CD14-positive monocyte (primary cell): ENCODE data around the gene TUBG1. TPM values are rescaled to one million over a fixed set of nuclear protein-coding genes. Genes with fewer than 3 reads are reported as not detected.
A peak's percentile ranks its signal among the peaks of the same experiment; 100 is the strongest.

Experiments used
- DNase-seq, 3 donors: peaks; one replicate each; pipeline ENCODE4 v3.0.0-alpha.2; 2011 to 2022
- H2AFZ ChIP-seq: 2 replicates; pipeline ENCODE4 v1.6.0; 2012; ENCODE audit warnings: mild to moderate bottlenecking, low read depth, low read length, inconsistent platforms; ENCODE audit not compliant: insufficient read depth, poor library complexity, severe bottlenecking
- H3K27ac ChIP-seq, 2 donors: 1 replicate in 1 of 2; 2 replicates in 1 of 2; pipeline ENCODE4 v1.5.1; 2012 to 2013; ENCODE audit warnings: low read length in 2 of 2, control low read depth in 1 of 2, inconsistent platforms in 1 of 2, low read depth in 1 of 2, mild to moderate bottlenecking in 1 of 2
- H3K27me3 ChIP-seq, 2 donors: one replicate each; pipeline versions ENCODE4 v1.6.0 to v1.6.1; 2011 to 2013; ENCODE audit warnings: low read length in 2 of 2; ENCODE audit not compliant: control insufficient read depth in 2 of 2, insufficient read depth in 2 of 2
- H3K36me3 ChIP-seq, 2 donors: replicated peaks in 1 of 2; 1 replicate in 1 of 2; 2 replicates in 1 of 2; pipeline versions ENCODE4 v1.5.1 to v1.6.1; 2012 to 2013; ENCODE audit warnings: low read length in 2 of 2, control low read depth in 1 of 2, inconsistent platforms in 1 of 2, mild to moderate bottlenecking in 1 of 2; ENCODE audit not compliant: insufficient read depth in 2 of 2, control insufficient read depth in 1 of 2
- H3K4me1 ChIP-seq, 2 donors: 1 replicate in 1 of 2; 2 replicates in 1 of 2; pipeline versions ENCODE4 v1.5.1 to v1.6.1; 2012 to 2013; ENCODE audit warnings: low read length in 2 of 2, control low read depth in 1 of 2, inconsistent platforms in 1 of 2, mild to moderate bottlenecking in 1 of 2, moderate library complexity in 1 of 2; ENCODE audit not compliant: insufficient read depth in 2 of 2, control insufficient read depth in 1 of 2
- H3K4me2 ChIP-seq: replicated peaks from 2 replicates; pipeline ENCODE3; 2012; ENCODE audit warnings: low read length, moderate library complexity, mild to moderate bottlenecking; ENCODE audit not compliant: poor library complexity, severe bottlenecking; ENCODE audit errors: extremely low read depth
- H3K4me3 ChIP-seq, 3 experiments: fragments of 200-600 bp in 1 of 3; sonication (generic) in 1 of 3; replicated peaks in 1 of 3; 1 replicate in 2 of 3; 2 replicates in 1 of 3; pipeline ENCODE4 v1.5.1; 2011 to 2013; ENCODE audit warnings: low read length in 3 of 3, mild to moderate bottlenecking in 3 of 3, control low read depth in 2 of 3, low read depth in 2 of 3, inconsistent platforms in 1 of 3, moderate library complexity in 1 of 3
- H3K79me2 ChIP-seq: 2 replicates; pipeline ENCODE4 v1.6.0; 2012; ENCODE audit warnings: mild to moderate bottlenecking, control low read depth, inconsistent platforms, low read length, moderate library complexity; ENCODE audit not compliant: insufficient read depth
- H3K9ac ChIP-seq: 2 replicates; pipeline ENCODE4 v1.6.0; 2017; ENCODE audit warnings: low read length, mild to moderate bottlenecking; ENCODE audit not compliant: insufficient read depth, poor library complexity, severe bottlenecking
- H3K9me3 ChIP-seq, 2 donors: replicated peaks in 1 of 2; 1 replicate in 1 of 2; 2 replicates in 1 of 2; pipeline versions ENCODE4 v1.5.1 to v1.6.1; 2012 to 2013; ENCODE audit warnings: low read length in 2 of 2, control low read depth in 1 of 2; ENCODE audit not compliant: control insufficient read depth in 1 of 2, insufficient read depth in 1 of 2
- H4K20me1 ChIP-seq: 2 replicates; pipeline ENCODE4 v1.6.0; 2012; ENCODE audit warnings: mild to moderate bottlenecking, low read length, control low read depth, moderate library complexity; ENCODE audit not compliant: insufficient read depth
- H3K27ac Mint-ChIP-seq, 7 donors: one replicate each; pipeline ENCODE4 v1.8.0; 2020; ENCODE audit warnings: mild to moderate bottlenecking in 7 of 7, mixed read lengths in 7 of 7, moderate library complexity in 6 of 7, inconsistent platforms in 2 of 7
- H3K27me3 Mint-ChIP-seq, 3 donors: one replicate each; pipeline ENCODE4 v1.8.0; 2021 to 2022; ENCODE audit warnings: low read depth in 3 of 3, mild to moderate bottlenecking in 3 of 3, mixed read lengths in 3 of 3, moderate library complexity in 3 of 3, inconsistent platforms in 1 of 3
- H3K36me3 Mint-ChIP-seq, 2 donors: one replicate each; pipeline ENCODE4 v1.8.0; 2020; ENCODE audit warnings: mixed read lengths in 2 of 2, inconsistent platforms in 1 of 2, mild to moderate bottlenecking in 1 of 2
- H3K4me1 Mint-ChIP-seq: one replicate; pipeline ENCODE4 v1.8.0; 2020; ENCODE audit warnings: mild to moderate bottlenecking, mixed read lengths
- H3K4me3 Mint-ChIP-seq, 2 donors: one replicate each; pipeline ENCODE4 v1.8.0; 2020; ENCODE audit warnings: mild to moderate bottlenecking in 2 of 2, mixed read lengths in 2 of 2, moderate library complexity in 1 of 2
- H3K9me3 Mint-ChIP-seq, 7 donors: one replicate each; pipeline ENCODE4 v1.8.0; 2020 to 2022; ENCODE audit warnings: mixed read lengths in 7 of 7, mild to moderate bottlenecking in 6 of 7, moderate library complexity in 6 of 7, inconsistent platforms in 2 of 7
- WGBS: methylation state at CpG from one replicate; pipeline ENCODE4 v1.1.5; 2013; ENCODE audit warnings: missing lambda C conversion rate; ENCODE audit not compliant: insufficient coverage; 5-methylcytosine and 5-hydroxymethylcytosine counted together
- intact Hi-C, 2 donors: fragments of 100-400 bp; cut with micrococcal nuclease; formaldehyde crosslinking; loops; one replicate each; pipeline versions ENCODE4 v1.15.0 to v1.15.1; 2023
- polyA plus RNA-seq, 3 donors: library from polyadenylated mRNA; depleted of rRNA in 1 of 3; unstranded in 2 of 3; stranded (reverse) in 1 of 3; fragments of 300-500 nt in 2 of 3; fragments of >200 nt in 1 of 3; fragmentation: Illumina TruSeq in 2 of 3; gene quantifications; 1 replicate in 2 of 3; 2 replicates in 1 of 3; pipeline ENCODE4 v1.2.3, GENCODE V29; 2012 to 2021
- TF ChIP-seq, protein P1 (sequence below): fragments of 200-600 bp; IDR thresholded peaks from one replicate; pipeline ENCODE4 v1.8.0; 2022; ENCODE audit warnings: antibody characterized with exemption, mild to moderate bottlenecking

Gene TUBG1
- polyA plus RNA-seq, 3 donors: 7.5 to 17.4 (median 10.2) TPM

DNA sequence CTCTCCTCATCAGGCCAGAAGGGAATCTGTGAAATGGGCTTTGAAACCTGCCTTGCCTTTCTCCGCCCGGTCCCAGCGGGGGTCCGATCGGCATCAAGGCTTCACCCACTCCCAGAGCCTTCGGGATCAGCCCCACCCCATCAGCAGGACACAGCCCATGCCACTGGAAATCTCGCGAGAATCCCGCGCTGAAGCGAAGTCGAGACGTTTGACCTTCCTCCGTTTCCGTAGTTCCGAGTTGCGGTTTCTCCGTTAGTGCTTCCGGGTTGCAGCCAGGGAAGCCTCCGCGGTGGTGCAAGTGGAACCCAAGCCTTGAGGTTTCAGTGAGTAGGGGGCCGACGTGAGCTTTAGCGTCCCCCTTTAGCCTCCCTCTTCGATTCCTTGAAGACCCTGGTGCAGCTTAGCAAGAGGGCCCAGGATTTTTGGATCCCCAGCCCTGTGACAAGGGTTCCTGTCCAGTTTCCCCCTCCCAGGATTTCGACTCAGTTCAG is 47.5 kb upstream of the TUBG1 start, which contains the start of gene COASY:
COASY (plus strand) TSS at position 252 of the 491 bp plus-strand sequence. CDS start 475 bp downstream, outside the sequence.
- intact Hi-C loops: loop anchor here in 1 of 2 donors (1.0 to 2.0 kb wide), 2 partner anchors 15 to 174 kb away; partner anchors contain the start of genes PSMC3IP and STAT3
- no peaks in the 10 kb centered on the region for H3K27me3 ChIP-seq
- WGBS: 0% methylated on average over 26 of the region's 26 CpGs
- H3K27ac ChIP-seq: peak within 1 kb of the TSS; percentile 88 to 92
- peak; percentile 92 to 96 (median 94) for DNase-seq
- peak within 1 kb of the TSS; percentile 87 for H3K9ac ChIP-seq
- H2AFZ ChIP-seq: peak within 1 kb of the TSS; percentile 87
- Mint-ChIP-seq H3K27me3 (peaks cover 0 to 10% (median 0%) of the 10 kb centered on the region in 3 donors), H3K9me3 (peaks cover 0 to 3% (median 0%) of the 10 kb centered on the region in 7 donors), H3K36me3 (peaks cover 21 to 26% of the 10 kb centered on the region in 2 donors), H3K27ac (peak within 1 kb of the TSS; percentile 91 to 97 (median 93)), H3K4me3 (peak within 1 kb of the TSS; percentile 90 to 93), H3K4me1 (peaks cover 26% of the 10 kb centered on the region)
- H3K36me3 ChIP-seq: peaks cover 19 to 27% of the 10 kb centered on the region in 2 donors
- no peaks in the 10 kb centered on the region for H3K9me3 ChIP-seq
- H3K4me2 ChIP-seq: peak within 1 kb of the TSS; percentile 100
- H3K4me1 ChIP-seq: peaks cover 29 to 39% of the 10 kb centered on the region in 2 donors
- peaks cover 22% of the 10 kb centered on the region for H4K20me1 ChIP-seq
- peak within 1 kb of the TSS; percentile 56 to 92 (median 91) for H3K4me3 ChIP-seq
- peaks cover 32% of the 10 kb centered on the region for H3K79me2 ChIP-seq
- TF ChIP-seq, protein P1, sequence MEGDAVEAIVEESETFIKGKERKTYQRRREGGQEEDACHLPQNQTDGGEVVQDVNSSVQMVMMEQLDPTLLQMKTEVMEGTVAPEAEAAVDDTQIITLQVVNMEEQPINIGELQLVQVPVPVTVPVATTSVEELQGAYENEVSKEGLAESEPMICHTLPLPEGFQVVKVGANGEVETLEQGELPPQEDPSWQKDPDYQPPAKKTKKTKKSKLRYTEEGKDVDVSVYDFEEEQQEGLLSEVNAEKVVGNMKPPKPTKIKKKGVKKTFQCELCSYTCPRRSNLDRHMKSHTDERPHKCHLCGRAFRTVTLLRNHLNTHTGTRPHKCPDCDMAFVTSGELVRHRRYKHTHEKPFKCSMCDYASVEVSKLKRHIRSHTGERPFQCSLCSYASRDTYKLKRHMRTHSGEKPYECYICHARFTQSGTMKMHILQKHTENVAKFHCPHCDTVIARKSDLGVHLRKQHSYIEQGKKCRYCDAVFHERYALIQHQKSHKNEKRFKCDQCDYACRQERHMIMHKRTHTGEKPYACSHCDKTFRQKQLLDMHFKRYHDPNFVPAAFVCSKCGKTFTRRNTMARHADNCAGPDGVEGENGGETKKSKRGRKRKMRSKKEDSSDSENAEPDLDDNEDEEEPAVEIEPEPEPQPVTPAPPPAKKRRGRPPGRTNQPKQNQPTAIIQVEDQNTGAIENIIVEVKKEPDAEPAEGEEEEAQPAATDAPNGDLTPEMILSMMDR: no peak

DNA sequence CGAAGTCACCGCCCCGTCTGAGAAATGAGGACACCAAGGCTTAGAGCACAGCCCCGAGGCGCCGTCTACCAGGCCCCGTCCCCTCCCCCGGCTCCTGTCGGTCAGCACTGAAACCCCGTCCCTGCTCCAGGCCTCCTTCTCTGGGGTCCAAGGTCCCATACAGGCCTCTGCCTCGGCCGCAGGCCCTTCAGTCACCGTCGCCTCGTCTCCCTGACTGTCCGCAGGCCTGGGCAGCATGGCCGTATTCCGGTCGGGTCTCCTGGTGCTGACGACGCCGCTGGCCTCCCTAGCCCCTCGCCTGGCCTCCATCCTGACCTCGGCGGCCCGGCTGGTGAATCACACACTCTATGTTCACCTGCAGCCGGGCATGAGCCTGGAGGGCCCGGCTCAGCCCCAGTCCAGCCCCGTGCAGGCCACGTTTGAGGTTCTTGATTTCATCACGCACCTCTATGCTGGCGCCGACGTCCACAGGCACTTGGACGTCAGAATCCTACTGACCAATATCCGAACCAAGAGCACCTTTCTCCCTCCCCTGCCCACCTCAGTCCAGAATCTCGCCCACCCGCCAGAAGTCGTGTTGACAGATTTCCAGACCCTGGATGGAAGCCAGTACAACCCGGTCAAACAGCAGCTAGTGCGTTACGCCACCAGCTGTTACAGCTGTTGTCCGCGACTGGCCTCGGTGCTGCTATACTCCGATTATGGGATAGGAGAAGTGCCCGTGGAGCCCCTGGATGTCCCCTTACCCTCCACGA is 46.9 kb upstream of the TUBG1 start:
- H3K27ac Mint-ChIP-seq: peak overlapping the region; percentile 91 to 97 (median 93)
- peak overlapping the region; percentile 56 to 92 (median 91) for H3K4me3 ChIP-seq
- H3K27ac ChIP-seq: peak overlapping the region; percentile 88 to 92
- 9% methylated on average over 43 of the region's 48 CpGs for WGBS
- peaks cover 27% of the 10 kb centered on the region for H3K4me1 Mint-ChIP-seq
- H3K36me3 ChIP-seq: peaks cover 19 to 27% of the 10 kb centered on the region in 2 donors
- H3K79me2 ChIP-seq: peaks cover 38% of the 10 kb centered on the region
- intact Hi-C loops: loop anchor here in 1 of 2 donors (1.0 to 2.0 kb wide), 2 partner anchors 14 to 174 kb away; partner anchors contain the start of genes PSMC3IP and STAT3
- no peaks in the 10 kb centered on the region for H3K9me3 ChIP-seq
- H3K9ac ChIP-seq: peak overlapping the region; percentile 87
- peaks cover 21 to 26% of the 10 kb centered on the region in 2 donors for H3K36me3 Mint-ChIP-seq
- H3K27me3 ChIP-seq: no peaks in the 10 kb centered on the region
- H3K27me3 Mint-ChIP-seq: peaks cover 0 to 10% (median 1%) of the 10 kb centered on the region in 3 donors
- DNase-seq: no peak
- TF ChIP-seq, protein P1: no peak
- peaks cover 0 to 3% (median 0%) of the 10 kb centered on the region in 7 donors for H3K9me3 Mint-ChIP-seq
- H3K4me3 Mint-ChIP-seq: peak overlapping the region; percentile 90 to 93
- peaks cover 29 to 43% of the 10 kb centered on the region in 2 donors for H3K4me1 ChIP-seq
- H3K4me2 ChIP-seq: peak overlapping the region; percentile 100
- peaks cover 22% of the 10 kb centered on the region for H4K20me1 ChIP-seq
- H2AFZ ChIP-seq: peak overlapping the region; percentile 87
